HL-60/S4 (cell line): ENCODE results near the gene NR0B1.

ENCODE experiments used
- in situ Hi-C: fragments of 300-500 bp; cut with MboI; formaldehyde crosslinking; loops from 2 replicates; pipeline ENCODE4 v1.14.3; 2022; ENCODE audit warnings: low sequenced_read_pairs

The NR0B1 gene, protein sequence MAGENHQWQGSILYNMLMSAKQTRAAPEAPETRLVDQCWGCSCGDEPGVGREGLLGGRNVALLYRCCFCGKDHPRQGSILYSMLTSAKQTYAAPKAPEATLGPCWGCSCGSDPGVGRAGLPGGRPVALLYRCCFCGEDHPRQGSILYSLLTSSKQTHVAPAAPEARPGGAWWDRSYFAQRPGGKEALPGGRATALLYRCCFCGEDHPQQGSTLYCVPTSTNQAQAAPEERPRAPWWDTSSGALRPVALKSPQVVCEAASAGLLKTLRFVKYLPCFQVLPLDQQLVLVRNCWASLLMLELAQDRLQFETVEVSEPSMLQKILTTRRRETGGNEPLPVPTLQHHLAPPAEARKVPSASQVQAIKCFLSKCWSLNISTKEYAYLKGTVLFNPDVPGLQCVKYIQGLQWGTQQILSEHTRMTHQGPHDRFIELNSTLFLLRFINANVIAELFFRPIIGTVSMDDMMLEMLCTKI

DNA sequence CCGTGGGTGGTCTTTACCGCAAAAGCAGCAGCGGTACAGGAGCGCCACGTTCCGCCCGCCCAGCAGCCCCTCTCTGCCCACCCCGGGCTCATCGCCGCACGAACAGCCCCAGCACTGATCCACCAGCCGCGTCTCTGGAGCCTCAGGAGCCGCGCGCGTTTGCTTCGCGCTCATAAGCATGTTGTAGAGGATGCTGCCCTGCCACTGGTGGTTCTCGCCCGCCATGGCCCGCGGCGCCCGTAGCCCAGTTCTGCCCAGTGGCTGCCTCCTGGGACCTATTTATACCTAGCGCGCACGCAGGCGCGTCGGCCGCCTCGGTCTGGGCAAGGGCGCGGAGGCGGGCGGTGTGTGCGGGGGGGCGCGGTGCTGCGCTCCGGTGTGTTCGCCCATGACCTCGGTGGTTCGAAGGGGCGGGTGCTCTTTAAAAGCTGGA, at the start of gene NR0B1:
TSS of gene NR0B1 (minus strand) at position 252 of the 433 bp plus-strand sequence. CDS start at position 225, 27 bp downstream.
- in situ Hi-C loops, result no loop called here

DNA sequence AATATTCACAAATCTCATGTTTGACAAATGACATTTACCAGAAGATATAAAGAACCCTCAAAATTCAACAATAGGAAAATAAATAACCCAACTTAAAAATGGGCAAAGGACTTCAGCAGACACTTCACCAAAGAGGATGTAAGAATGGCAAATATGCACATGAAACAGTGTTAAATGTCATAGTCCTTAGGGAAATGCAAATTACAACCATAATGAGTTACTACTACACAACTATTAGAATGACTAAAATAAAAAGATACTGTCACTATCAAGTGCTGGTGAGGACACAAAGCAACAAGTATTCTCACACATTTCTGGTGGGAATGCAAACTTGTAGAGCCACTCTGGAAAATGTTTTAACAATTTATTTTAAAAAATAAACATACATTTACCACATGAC, 40.8 kb upstream of the NR0B1 start:
- in situ Hi-C loops, result no loop called here

DNA sequence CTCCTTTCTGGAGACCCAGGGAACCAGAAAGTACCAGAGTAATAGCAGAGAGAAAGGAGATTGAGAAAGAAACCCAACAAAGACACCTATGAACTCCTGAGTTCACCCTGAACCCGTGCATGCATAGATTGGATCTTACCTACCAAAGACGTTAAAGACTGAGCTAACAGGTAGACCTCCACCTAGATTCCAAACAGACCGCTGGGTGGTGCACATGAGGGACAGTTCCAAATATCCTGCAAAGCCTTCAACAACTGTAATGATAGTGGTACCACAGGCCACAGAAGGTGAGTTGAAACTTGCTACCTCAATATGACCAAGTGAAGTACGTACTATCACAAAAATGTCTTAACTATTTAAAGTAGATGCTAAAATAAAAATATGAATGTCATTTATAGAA, 34.0 kb upstream of the NR0B1 start:
- in situ Hi-C loops, result no loop called here

- in situ Hi-C loops, result no loop called here
Measured at GRCh38 chrX:30340753-30341152, 31.6 kb upstream of the NR0B1 start.

DNA sequence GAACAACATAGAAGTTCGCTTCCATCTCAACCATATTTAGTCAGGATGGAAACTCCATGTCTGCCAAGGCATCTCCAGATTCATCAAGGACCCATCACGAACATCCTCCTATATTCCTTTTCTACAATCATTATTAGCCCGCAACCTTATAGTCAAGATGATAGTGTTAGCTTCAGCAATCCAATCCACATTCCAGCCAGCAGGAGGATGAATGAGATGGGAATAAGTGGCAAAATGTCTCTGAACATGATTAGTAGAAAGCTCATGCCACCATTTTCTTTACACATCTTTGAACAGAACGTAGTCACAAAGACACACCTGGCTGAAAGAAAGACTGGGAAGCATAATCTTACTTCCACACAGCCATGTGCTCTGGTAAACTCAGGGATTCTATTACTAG, 18.6 kb upstream of the NR0B1 start:
- in situ Hi-C loops, result no loop called here

GRCh38 chrX:30317308-30317707, 8.1 kb upstream of the NR0B1 start:
- in situ Hi-C loops, result no loop called here

- in situ Hi-C loops, result no loop called here
Measured at GRCh38 chrX:30313322-30313721, 4.1 kb upstream of the NR0B1 start.

DNA sequence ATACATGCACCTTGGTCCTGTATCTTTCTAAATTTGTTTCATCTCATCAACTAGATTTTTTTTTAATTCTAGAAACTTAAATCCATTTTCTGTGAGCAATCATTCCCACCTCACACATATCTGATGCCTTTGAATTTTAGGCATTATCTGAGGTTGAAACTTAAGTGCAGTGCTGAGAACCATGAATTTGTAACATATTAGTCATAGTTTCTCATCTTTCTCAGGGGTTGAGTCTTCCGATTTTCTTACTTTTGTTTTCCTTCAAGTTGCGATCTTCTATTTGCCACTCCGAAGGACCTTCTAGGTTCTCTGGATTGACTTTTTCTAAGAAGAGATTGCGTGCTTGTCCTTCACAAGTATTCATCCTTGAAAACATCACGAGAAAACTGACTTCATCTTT, 3.7 kb upstream of the NR0B1 start:
- in situ Hi-C loops, result no loop called here

- in situ Hi-C loops, result no loop called here
Measured at GRCh38 chrX:30310429-30311206, 1.4 kb upstream of the NR0B1 start.

DNA sequence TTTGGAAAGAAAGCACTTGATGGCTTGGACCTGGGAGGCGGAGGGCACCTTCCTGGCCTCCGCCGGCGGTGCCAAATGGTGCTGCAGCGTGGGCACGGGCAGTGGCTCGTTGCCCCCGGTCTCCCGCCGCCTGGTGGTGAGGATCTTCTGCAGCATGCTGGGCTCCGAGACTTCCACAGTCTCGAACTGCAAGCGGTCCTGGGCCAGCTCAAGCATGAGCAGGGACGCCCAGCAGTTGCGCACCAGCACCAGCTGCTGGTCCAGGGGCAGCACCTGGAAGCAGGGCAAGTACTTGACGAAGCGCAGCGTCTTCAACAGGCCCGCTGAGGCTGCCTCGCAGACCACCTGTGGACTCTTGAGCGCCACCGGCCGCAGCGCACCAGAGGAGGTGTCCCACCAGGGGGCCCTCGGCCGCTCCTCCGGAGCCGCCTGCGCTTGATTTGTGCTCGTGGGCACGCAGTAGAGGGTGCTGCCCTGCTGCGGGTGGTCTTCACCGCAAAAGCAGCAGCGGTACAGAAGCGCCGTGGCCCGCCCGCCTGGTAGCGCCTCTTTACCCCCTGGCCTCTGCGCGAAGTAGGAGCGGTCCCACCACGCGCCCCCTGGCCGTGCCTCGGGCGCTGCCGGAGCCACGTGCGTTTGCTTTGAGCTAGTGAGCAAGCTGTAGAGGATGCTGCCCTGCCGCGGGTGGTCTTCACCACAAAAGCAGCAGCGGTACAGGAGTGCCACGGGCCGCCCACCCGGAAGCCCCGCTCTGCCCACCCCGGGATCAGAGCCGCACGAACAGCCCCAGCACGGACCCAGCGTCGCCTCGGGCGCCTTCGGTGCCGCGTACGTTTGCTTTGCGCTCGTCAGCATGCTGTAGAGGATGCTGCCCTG, 689 bp downstream of the NR0B1 start:
- in situ Hi-C loops, result no loop called here

DNA sequence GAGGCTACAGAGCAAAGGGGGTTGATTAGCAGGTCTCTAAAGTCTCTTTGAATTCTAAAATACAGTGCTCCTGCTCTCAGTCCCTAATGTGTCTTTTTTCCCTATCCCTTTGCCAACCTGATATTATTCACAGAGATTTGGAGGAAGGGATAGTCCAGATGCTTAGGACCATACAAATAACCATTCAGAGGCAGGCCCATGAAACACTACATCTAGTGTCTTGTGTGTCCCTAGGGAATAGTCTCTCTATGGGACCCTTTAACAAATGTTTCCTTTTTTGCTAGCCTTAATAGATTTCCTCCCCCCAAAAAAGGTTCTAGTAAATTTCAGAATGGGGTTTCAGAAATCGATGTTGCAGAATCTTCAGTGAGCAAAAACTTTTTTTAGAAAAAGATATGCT, 1.7 kb downstream of the NR0B1 start:
- in situ Hi-C loops, result no loop called here

DNA sequence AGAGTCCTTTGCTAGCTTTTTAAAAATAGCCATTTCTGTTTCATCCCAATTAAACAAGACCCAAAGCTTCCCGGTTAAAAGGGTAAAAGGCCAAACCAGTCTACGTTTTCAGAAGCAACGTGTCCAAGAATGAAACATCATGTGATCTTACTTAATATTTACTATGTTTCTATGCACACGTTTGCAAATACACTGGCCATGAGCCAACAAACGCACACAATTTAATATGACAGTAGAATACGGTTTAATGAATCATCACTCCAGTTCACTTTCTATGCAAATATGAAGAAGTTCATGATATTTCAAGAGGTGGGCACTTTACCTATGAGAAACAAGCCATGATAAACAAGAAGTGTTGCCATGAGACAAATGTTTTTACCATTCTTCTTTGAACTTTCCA, 4.3 kb downstream of the NR0B1 start:
- in situ Hi-C loops, result no loop called here

- in situ Hi-C loops, result no loop called here
Measured at GRCh38 chrX:30302956-30303355, 6.2 kb downstream of the NR0B1 start.

- in situ Hi-C loops, result no loop called here
Measured at GRCh38 chrX:30301963-30302362, 7.2 kb downstream of the NR0B1 start.

DNA sequence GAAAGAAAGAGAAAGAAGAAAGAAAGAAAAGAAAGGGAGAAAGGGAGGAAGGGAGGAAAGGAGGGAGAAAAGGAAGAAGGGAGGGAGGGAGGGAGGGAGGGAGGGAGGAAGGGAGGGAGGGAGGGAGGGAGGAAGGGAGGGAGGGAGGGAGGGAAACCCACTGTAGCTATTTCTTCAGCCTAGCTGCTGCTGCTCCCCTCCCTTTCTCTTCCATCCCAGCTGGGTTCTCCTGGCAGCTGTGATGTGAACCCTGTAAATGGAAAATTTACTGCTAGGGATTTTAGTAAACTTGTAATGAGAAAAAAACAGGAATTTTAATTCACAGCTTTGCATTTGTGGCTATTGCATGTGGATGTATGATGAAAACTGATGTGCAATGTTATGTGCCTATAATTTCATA, 8.0 kb downstream of the NR0B1 start:
- in situ Hi-C loops, result no loop called here

- in situ Hi-C loops, result no loop called here
Measured at GRCh38 chrX:30296408-30297254, 12.6 kb downstream of the NR0B1 start.

GRCh38 chrX:30283456-30284200, 25.6 kb downstream of the NR0B1 start:
- in situ Hi-C loops, result no loop called here

DNA sequence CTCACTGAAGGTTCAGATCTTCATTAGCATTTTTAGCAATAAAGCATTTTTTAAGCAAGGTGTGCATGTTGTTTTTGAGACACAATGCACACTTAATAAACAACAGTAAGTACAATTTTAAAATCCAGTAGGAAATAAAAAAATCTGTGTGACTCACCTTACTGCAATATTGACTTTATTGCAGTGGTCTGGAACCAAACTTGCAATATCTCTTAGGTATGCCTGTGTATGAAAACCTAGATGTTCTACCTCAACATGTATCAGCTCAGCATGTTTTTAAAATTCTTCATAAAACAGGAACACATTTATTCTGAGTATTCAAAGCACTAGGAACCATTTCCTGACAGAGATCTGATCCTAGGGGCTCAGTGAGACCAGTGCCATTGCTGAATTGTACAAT, 26.7 kb downstream of the NR0B1 start:
- in situ Hi-C loops, result no loop called here

DNA sequence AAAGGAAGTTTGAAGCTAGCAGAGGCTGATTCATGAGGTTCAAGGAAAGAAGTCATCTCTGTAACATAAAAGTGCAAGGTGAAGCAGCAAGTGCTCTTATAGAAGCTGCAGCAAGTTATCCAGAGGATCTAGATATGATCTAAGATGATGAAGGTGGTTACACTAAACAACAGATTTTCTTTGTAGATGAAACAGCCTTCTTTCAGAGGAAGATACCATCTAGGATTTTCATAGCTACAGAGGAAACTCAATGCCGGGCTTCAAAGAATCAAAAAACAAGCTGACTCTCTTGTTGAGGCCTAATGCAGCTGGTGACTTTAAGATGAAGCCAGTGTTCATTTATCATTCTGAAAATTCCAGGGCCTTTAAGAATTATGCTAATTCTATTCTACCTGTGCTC, 28.8 kb downstream of the NR0B1 start:
- in situ Hi-C loops, result no loop called here
